ENCODE results near the gene FOXD4. TPM values are rescaled to one million over a fixed set of nuclear protein-coding genes. Genes with fewer than 3 reads are reported as not detected.
"Not testable (repeated sequence)": the region's sequence is repeated elsewhere in the genome, so short reads cannot be mapped to it uniquely, and the experiment has no call there.

FOXD4 gene
- total and polyA plus RNA-seq, 2 of the 8 experiments (the other 6 are each of a cell fraction or from before 2014, with no cell fraction given), result 0.03 TPM; not detected in 1

- H3K9ac ChIP-seq (replicated peaks in 1 of 4; ENCODE audit: extremely low read depth in 1 of 4, low read depth in 3 of 4, low read length in 3 of 4); H2BK120ac ChIP-seq (replicated peaks; ENCODE audit: low read depth, low read length); H3K27me3 ChIP-seq (replicated peaks in 1 of 4; ENCODE audit: control insufficient read depth in 3 of 4, extremely low read depth in 1 of 4, insufficient read depth in 3 of 4, low read length in 3 of 4); POLR2A ChIA-PET (ENCODE audit: partially characterized antibody); H3K14ac ChIP-seq (ENCODE audit: insufficient read length); H4K20me1 ChIP-seq (replicated peaks in 1 of 2; ENCODE audit: control insufficient read depth in 1 of 2, insufficient read depth in 2 of 2, low read length in 2 of 2); H3K4ac ChIP-seq (replicated peaks; ENCODE audit: insufficient read length, low read depth, low read length); H3K4me1 ChIP-seq (replicated peaks in 1 of 4; ENCODE audit: control insufficient read depth in 3 of 4, insufficient read depth in 4 of 4, low read length in 3 of 4); H4K91ac ChIP-seq (replicated peaks; ENCODE audit: insufficient read length, low read length); H2AK5ac ChIP-seq (ENCODE audit: low read depth, low read length); H3K4me3 ChIP-seq (ENCODE audit: extremely low read depth in 1 of 4, insufficient read depth in 2 of 4, low read depth in 3 of 4, low read length in 4 of 4); H3K36me3 ChIP-seq (ENCODE audit: control insufficient read depth in 2 of 4, insufficient read depth in 4 of 4, low read length in 3 of 4); H3K9me3 ChIP-seq (ENCODE audit: insufficient read depth in 2 of 2, low read depth in 1 of 2, low read length in 1 of 2); H2AFZ ChIP-seq (ENCODE audit: low read length); H2BK15ac ChIP-seq (ENCODE audit: low read length); CTCF ChIA-PET (ENCODE audit: partially characterized antibody); H3K18ac ChIP-seq (ENCODE audit: extremely low read depth, low read length); H4K5ac ChIP-seq (ENCODE audit: insufficient read length, low read depth, low read length); DNase-seq (ENCODE audit: low read depth in 1 of 2, low spot score in 2 of 2); H4K8ac ChIP-seq (ENCODE audit: extremely low read depth, insufficient read depth, low read length); H3K79me1 ChIP-seq (ENCODE audit: low read depth, low read length); H3K23me2 ChIP-seq (ENCODE audit: low read depth, low read length); H2BK12ac ChIP-seq (ENCODE audit: low read depth, low read length); H3K23ac ChIP-seq (ENCODE audit: insufficient read length); H2BK5ac ChIP-seq (ENCODE audit: low read depth, low read length); H2BK20ac ChIP-seq (ENCODE audit: low read length); H3K27ac ChIP-seq (ENCODE audit: low read depth, low read length); H3K79me2 ChIP-seq (ENCODE audit: control insufficient read depth in 1 of 2, insufficient read depth in 2 of 2, low read length in 2 of 2); H3K56ac ChIP-seq (replicated peaks; ENCODE audit: insufficient read length, low read depth, low read length); FAIRE-seq; H3K4me2 ChIP-seq (ENCODE audit: insufficient read depth in 1 of 2, low read depth in 2 of 2, low read length in 2 of 2): not testable (repeated sequence)
- 80% methylated on average over 2 of the region's 31 CpGs; no CpG with 5 or more reads in 1 of the 2 experiments for WGBS, 2 experiments (ENCODE audit: extremely low coverage in 1 of 2, insufficient coverage in 1 of 2, insufficient read length in 1 of 2, insufficient replicate concordance in 2 of 2, low coverage in 1 of 2, low lambda C conversion rate in 2 of 2, missing lambda C conversion rate in 1 of 2)
These were observed 35.1 kb downstream of the FOXD4 start for GRCh38 chr9:82932-83689.

GRCh38 chr9:78333-78732 is 39.9 kb downstream of the FOXD4 start:
- 83% methylated on average over 3 of the region's 3 CpGs; no CpG with 5 or more reads in 1 of the 2 experiments for WGBS, 2 experiments (ENCODE audit: extremely low coverage in 1 of 2, insufficient coverage in 1 of 2, insufficient read length in 1 of 2, insufficient replicate concordance in 2 of 2, low coverage in 1 of 2, low lambda C conversion rate in 2 of 2, missing lambda C conversion rate in 1 of 2)
- H3K4me1 ChIP-seq (replicated peaks in 1 of 4; ENCODE audit: control insufficient read depth in 3 of 4, insufficient read depth in 4 of 4, low read length in 3 of 4); H3K4me3 ChIP-seq (ENCODE audit: extremely low read depth in 1 of 4, insufficient read depth in 2 of 4, low read depth in 3 of 4, low read length in 4 of 4); H2AK5ac ChIP-seq (ENCODE audit: low read depth, low read length); H3K56ac ChIP-seq (replicated peaks; ENCODE audit: insufficient read length, low read depth, low read length); H2BK20ac ChIP-seq (ENCODE audit: low read length); H3K14ac ChIP-seq (ENCODE audit: insufficient read length); POLR2A ChIA-PET (ENCODE audit: partially characterized antibody); H4K8ac ChIP-seq (ENCODE audit: extremely low read depth, insufficient read depth, low read length); H3K9me3 ChIP-seq (ENCODE audit: insufficient read depth in 2 of 2, low read depth in 1 of 2, low read length in 1 of 2); FAIRE-seq; H3K23ac ChIP-seq (ENCODE audit: insufficient read length); H2BK12ac ChIP-seq (ENCODE audit: low read depth, low read length); H3K18ac ChIP-seq (ENCODE audit: extremely low read depth, low read length); H3K4me2 ChIP-seq (ENCODE audit: insufficient read depth in 1 of 2, low read depth in 2 of 2, low read length in 2 of 2); H3K9ac ChIP-seq (replicated peaks in 1 of 4; ENCODE audit: extremely low read depth in 1 of 4, low read depth in 3 of 4, low read length in 3 of 4); CTCF ChIA-PET (ENCODE audit: partially characterized antibody); H4K20me1 ChIP-seq (replicated peaks in 1 of 2; ENCODE audit: control insufficient read depth in 1 of 2, insufficient read depth in 2 of 2, low read length in 2 of 2); H3K79me1 ChIP-seq (ENCODE audit: low read depth, low read length); H4K5ac ChIP-seq (ENCODE audit: insufficient read length, low read depth, low read length); H3K4ac ChIP-seq (replicated peaks; ENCODE audit: insufficient read length, low read depth, low read length); H2AFZ ChIP-seq (ENCODE audit: low read length); H4K91ac ChIP-seq (replicated peaks; ENCODE audit: insufficient read length, low read length); H3K79me2 ChIP-seq (ENCODE audit: control insufficient read depth in 1 of 2, insufficient read depth in 2 of 2, low read length in 2 of 2); H2BK120ac ChIP-seq (replicated peaks; ENCODE audit: low read depth, low read length); H3K27ac ChIP-seq (ENCODE audit: low read depth, low read length); H3K23me2 ChIP-seq (ENCODE audit: low read depth, low read length); H2BK15ac ChIP-seq (ENCODE audit: low read length); DNase-seq (ENCODE audit: low read depth in 1 of 2, low spot score in 2 of 2); H2BK5ac ChIP-seq (ENCODE audit: low read depth, low read length); H3K36me3 ChIP-seq (ENCODE audit: control insufficient read depth in 2 of 4, insufficient read depth in 4 of 4, low read length in 3 of 4): not testable (repeated sequence)
- H3K27me3 ChIP-seq (replicated peaks in 1 of 4; ENCODE audit: control insufficient read depth in 3 of 4, extremely low read depth in 1 of 4, insufficient read depth in 3 of 4, low read length in 3 of 4), result peaks cover 4 to 15% (median 9%) of the 10 kb centered on the region in 4 experiments; a peak in 6 of 7 replicates

All from H1 (cell line).